NCI-H2029 (cell line): ENCODE measurements around the gene CDK5RAP1.
"Not testable (repeated sequence)": the region's sequence is repeated elsewhere in the genome, so short reads cannot be mapped to it uniquely, and the experiment has no call there.

Experiments used
- DNase-seq: peaks from one replicate; lab custom pipeline; 2025; lab: John Stamatoyannopoulos, UW

CDK5RAP1 gene, protein sequence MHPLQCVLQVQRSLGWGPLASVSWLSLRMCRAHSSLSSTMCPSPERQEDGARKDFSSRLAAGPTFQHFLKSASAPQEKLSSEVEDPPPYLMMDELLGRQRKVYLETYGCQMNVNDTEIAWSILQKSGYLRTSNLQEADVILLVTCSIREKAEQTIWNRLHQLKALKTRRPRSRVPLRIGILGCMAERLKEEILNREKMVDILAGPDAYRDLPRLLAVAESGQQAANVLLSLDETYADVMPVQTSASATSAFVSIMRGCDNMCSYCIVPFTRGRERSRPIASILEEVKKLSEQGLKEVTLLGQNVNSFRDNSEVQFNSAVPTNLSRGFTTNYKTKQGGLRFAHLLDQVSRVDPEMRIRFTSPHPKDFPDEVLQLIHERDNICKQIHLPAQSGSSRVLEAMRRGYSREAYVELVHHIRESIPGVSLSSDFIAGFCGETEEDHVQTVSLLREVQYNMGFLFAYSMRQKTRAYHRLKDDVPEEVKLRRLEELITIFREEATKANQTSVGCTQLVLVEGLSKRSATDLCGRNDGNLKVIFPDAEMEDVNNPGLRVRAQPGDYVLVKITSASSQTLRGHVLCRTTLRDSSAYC

DNA sequence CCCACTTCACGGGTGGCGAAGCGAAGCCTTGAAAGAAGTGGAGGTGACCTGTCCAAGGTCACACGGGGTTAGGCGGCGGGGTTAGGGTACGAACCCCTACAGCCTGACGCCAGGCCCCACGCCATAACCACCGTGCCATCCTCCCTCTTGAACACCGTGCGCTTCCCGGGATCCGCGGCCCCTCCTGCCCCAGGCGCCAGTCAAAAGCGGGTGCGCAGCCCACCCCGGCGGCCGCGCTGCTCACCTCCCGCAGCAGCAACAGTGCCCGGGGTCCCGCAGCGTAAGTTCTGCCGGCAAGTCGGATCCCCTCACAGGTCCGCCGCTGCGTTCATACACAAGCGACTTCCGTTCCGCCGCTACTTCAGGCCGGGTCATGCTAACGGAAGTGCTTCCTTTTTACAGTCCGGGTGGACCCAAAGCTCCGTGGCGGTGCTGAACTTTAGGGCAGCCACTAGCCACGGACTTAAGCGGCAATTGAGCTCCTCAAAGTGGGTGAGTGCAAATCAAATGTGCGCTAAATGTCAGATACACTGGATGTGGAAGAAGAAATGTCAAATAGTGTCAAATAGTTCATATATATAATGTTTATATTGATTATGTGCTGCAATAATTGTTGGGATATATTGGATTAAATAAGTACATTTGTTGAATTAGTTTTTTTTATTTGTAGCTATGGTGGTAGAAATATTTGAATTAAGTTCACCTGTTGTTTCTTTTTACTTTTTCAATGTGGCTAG lies at the start of gene CDK5RAP1:
Gene CDK5RAP1 (minus strand): TSS at position 336 of the 737 bp plus-strand sequence. CDS start 4,455 bp downstream, outside the sequence.
- peak; percentile 90 for DNase-seq

DNA sequence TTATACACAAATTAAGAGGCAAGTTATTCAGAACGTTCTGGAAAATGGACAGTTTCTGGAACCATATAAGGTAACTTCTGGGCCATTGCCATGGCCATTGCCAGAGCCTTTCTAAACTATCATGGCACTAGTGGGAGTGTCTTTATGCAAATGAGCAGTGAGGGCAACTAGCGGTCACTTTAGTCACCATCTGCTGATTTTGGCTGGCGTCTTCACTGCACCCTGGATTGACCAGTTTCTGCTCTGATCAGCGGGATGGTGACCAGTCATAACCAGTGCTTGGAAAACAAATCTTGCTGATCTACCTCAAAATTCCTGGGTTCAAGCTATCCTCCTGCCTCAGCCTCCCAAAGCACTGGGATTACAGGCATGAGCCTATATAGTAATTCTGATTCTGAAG lies 49.5 kb upstream of the CDK5RAP1 start:
- no peak for DNase-seq

DNA sequence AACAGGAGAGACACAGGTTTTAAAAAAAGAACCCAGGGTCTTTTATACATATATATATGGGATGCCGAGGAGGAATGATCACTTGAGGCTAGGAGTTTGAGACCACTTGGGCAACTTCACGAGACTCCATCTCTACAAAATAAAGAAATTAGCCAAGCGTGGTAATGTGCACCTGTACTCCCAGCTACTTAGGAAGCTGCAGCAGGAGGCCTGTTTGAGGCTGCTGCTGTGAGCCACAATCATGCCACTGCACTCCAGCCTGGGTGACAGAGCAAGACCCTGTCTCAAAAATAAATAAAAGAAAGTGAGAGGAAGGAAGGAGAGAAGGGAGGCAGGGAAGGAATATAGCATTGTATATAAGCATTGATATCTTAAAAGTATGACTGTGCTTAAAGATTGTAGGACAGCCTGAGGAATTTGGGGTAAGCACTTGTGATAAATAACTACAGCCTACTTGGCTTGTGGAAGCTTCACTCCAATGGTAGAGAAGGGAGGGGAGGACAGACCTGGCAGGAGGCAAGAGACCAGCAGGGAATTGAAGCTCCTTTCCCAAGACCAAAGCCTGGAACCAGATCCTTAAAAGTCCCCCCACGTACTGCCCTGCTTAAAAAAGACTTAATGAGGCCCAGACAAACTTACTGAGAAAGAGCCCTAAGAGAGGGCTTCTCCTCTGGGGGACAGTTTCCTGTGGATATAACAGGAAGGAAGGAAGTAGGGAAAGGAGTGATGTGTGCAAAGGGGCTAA lies 44.7 kb upstream of the CDK5RAP1 start:
- no peak for DNase-seq

DNA sequence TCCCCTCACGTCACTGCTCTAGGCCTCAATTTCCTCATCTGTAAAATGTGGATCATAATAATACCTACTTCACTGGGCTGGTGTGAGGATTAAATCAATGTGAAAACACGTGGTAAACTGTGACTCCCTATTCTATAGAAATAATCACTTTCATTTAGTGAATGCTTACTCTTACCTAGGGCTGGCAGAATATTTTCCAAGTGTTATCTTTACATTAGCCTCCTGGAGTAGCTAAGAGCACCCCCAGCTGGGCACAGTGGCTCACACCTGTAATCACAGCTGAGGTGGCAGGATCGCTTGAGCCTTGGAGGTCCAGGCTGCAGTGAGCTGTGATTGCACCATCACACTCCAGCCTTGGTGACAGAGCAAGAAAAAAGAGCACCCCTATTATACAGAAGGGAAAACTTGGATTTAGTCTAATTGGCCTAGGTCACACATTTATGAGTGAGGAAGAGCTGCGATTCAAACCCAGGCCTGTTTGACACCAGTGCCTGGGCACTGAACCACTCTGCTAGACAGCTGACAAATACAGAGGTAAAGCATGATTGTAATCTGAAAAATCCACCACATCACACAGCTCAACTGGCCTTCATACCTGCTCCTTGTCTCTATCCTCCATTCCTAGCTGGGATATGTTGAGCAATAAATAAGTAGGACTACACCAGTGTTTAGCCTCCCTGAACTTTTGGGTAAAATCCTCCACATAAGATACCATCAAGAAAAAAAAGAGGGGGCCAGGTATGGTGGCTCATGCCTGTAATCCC lies 43.7 kb upstream of the CDK5RAP1 start:
- DNase-seq = no peak

DNA sequence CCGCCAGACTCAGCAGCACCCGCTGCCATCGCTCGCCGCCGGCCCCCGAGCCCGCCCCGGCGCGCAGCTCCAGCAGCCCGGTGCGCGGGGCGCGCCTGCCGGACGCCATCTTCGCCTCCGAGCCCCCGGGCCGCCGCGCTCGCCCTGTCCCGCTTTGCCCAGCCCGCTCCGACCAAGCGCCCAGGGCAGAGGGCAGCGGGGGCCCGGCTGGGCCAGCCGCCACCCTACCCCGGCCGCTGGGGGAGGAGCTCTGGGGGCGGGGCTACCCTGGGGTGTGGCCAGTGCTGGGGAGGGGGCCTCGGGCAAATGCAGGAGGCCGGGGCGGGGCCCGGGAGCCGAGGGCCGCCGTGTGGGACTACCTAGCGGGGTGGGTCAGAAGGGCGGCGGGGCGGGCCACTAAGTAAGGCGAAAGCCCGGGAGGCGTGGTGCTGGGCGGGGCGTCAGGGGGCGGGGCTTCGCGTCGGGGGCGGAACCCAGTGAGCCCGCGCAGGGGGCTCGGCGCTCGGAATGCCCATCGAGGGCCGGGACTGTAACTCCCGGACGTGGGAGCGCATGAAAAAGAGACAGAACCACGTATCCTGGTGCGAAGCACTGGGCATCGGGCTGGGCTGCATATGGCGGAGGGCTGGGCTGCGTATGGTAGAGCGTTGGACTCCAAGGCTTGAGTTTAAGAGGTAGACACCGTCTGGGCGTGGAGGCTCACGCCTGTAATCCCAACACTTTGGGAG lies 42.4 kb upstream of the CDK5RAP1 start, which contains the start of gene SNTA1:
Gene SNTA1 (minus strand): TSS at position 252 of the 728 bp plus-strand sequence. CDS start 143 bp downstream, at position 109.
- DNase-seq = peak; percentile 81

DNA sequence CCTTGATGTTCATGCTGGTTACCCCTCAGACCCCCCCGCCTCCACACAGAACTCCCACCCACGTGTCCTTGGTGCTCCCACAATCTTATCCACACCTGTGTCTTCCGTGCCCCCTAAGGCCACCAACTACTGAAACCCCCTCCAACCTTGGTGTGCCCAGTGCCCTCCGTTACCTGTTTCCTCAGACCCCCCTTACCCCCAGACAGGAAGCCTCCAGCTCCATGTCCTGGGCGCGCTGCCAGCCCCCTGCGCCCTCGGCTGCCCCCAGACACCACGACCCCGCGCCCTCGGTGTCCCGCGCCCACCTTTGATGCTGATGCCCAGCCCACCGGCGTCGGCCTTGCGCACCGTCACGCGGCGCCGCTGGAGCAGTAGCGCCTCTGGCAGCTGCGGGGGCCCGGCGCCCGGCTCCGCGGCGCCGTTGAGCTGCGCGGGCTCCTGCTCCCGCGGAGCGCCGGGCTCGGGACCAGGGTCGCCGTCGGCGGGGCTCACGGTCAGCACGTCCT lies 41.7 kb upstream of the CDK5RAP1 start:
- no peak for DNase-seq

DNA sequence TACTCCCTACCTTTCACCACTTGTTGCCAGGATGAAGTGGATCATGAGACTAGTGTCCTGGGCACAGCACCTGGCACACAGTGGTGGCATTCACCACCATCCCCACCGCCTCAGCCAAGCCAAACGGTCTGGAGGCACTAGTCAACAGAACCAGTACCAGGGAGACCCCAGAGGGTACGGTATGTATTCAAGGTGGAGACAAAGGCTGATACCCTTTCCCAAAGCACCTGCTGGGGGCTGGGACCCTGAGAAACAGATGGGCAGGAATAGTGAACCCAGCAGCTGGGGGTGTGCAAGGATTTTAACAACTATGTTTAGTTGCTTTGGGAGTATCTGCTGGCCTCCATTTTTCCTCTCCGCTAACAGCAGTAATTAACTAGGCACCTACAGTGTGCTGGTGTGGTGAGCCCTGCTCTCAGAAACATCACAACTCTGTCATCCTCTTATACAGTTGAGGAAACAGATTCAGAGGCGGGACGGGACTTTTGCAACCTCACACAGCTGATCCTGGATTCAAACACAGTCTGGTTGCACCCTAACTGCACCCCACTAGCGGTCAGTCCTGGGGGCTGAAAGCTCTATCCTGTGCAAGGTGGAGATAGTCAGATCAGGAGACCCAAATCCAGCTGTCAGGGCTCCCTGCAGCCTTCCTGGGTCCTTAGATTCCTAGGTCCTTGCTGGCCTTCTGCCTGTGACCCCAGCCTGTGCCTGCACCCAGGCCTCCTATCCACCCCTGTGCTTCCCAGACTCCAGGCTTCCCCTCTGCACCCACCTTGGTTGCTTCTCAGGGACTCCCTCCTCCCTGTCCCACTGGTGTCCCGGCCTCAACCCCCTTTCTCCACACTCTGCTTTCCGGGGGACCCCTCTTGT lies 41.1 kb upstream of the CDK5RAP1 start:
- no peak for DNase-seq

DNA sequence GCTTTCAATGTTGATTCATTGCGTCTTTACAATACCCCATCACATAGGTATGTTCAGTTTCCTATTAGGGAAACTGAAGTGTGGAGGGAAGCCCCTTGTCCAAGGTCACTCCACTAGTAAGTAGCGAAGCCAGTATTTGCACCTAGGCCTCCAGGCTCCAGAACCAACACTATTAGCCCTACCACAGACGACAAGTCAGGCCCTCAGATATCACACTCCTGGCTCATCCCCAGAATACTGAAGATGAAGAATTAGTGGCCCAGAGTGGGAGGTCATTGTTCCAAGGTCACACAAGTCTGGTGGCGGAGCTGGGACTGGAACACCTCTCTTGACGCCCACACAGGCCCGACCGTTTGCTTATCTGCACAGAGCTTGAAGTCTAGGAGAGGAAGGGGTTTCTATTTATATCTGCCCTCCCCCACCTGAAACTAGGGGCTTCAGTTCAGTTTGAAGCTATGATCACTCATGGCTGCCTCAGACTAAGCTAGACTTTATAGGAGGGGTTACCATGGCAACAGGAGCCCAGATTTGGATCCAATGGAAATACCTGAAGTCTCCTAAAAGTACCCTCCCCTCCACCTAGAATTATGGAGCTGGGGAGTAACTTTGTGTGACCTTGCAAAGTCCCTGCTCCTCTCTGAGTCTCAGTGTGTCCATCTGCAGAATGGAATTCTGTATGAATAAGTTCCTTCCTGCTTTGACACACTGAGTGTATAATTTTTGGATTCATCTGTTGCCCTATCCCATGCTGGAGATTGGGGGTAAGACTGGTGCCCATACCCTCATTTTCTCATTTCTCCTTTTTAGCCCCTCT lies 40.0 kb upstream of the CDK5RAP1 start:
- DNase-seq = no peak

DNA sequence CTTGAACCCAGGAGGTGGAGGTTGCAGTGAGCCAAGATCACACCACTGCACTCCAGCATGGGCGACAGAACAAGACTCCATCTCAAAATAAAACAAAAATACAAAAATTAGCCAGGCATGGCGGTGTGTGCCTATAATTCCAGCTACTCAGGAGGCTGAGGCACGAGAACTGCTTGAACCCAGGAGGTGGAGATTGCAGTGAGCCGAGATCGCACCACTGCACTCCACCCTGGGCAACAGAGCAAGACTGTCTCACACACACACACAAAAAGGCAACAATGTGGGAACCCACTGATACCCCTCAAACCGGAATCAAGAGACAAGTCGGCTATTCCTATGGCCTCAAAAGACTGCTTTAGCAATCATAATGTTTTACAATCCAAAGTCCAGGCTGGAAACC lies 39.2 kb upstream of the CDK5RAP1 start:
- not testable (repeated sequence) for DNase-seq

DNA sequence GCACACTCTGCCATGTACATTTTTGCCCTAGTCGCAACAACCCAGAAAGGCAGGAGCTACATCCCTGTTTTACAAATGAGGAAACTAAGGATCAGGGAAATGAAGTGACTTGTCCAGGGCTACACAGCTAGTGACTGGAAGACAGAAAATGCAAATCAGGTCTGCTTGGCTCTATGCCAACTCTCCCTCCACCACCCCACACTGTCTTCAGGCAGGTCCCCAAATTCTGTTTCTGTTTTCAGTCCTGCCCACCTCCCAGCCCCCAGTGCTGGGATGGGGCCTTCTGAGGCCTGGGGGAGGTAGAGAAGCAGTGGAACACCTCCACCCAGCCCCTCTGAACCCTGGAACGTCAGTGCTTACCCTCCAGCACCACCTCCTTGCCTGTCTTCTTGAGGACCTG lies 37.2 kb upstream of the CDK5RAP1 start:
- no peak for DNase-seq

DNA sequence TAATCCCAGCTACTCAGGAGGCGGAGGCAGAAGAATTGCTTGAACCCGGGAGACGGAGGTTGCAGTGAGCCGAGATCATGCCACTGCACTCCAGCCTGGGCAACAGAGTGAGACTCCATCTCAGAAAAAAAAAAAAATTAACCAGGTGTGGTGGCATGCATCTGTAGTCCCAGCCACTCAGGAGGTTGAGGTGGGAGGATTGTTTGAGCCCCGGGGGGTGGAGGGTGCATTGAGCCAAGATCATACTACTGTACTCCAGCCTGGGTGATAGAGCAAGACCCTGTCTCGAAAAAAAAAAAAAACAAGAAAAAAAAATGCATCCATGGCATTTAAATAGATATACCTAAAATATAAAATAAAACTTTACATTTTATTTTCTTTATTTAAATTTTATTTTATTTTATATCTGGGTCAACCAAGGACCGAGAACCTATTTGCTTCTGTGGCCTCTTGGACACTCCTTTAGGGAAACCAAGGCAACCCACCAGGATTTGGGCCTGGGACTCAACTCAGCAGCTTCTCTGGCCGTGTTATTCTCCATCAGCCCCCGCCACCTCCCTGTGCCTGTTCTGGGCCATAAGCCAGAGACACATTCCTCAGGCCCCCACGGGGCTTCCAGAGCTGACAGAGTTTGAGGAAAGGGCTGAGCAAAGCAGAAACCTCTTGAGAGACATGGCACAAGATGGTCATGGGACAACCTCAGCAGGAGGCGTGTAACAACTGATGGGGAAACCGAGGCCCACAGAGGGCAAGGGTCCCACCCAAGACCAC lies 36.0 kb upstream of the CDK5RAP1 start:
- no peak for DNase-seq

DNA sequence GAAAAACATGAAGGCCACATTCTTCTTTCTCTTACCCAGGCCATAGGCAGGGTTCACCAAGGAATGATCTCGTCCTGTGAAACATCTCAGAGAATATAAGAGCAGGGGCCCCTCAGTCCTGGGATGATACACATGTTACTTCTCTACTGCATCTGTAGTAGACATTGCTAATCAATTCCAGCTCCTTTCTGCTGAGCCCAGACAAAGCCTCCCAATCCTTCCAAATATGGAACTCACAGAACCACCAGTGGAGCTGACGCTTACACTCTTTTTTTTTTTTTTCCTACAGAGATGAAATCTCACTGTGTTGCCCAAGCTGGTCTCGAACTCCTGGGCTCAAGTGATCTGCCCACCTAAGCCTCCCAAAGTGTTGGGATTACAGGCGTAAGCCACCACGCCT lies 33.1 kb upstream of the CDK5RAP1 start:
- no peak for DNase-seq

DNA sequence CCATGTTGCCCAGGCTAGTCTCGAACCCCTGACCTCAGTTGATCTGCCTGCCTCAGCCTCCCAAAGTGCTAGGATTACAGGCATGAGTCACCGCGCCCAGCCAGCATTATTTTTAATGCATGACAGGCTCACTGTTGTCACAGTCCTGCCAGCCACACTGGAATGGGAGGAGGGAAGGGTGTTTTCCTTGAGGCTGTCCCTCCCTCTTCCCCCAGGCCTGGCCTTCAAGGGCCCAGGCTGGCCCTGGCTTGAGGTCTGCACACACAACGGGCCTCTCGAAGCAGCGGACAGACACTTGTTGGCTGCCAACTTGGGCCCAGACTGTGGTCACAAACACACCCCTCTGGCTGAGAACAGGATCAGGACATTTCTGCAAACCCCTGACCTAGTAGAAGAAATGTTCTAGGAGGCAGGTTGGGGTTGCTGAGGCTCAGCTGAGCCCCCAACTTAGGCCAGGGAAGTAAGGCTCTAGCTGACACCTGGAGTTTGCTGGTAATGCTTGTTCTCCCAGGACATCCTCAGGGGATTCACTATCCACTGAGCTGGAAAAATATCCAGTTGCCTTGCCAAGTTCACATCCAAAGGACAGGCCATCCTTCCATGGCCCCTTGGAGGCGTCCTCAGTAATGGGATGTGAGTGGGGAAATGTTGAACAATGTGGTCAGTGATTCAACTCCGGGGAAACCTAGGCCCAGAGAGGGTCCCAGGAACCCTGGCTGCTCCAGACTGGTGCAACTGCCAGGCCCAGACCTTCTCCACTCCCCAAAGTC lies 32.3 kb upstream of the CDK5RAP1 start:
- DNase-seq = no peak

DNA sequence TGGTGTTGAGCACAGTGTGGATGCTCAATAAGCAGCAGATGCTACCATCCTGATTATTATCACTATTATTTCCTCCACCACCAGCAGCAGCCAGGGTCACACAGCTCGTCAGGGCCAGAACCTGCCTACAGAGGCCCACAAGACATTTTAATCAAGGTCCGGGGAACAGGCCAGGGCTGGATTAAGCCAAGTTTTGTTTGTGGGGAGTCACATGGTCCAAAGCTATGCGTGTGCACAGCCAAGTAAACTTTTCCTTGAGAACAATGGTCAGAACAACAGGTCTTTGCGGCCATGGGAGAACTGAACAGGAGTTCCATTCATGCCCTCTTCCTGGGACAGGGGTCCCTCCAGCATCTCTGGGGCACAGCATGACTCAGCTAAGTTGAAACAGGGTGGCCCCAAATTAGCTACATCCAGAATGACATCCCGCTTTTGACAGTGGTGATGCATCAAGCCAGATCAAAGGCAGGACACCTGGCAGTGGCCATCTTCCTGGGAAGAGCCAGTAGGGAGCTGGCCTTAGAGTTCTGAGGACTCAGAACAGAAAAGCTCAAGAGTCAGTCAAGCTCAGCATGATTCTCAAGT lies 30.6 kb upstream of the CDK5RAP1 start:
- no peak for DNase-seq

DNA sequence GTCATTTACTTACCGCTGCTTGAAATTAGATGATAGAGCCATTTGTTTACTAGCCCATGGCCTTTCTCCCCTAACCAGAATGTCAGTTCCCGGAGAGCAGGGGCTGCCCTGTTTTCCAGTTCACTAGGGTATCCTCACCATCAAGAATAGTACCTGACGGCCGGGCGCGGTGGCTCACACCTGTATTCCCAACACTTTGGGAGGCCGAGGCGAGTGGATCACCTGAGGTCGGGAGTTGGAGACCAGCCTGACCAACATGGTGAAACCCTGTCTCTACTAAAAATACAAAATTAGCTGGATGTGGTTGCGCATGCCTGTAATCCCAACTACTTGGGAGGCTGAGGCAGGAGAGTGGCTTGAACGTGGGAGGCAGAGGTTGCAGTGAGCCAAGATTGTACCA lies 22.6 kb upstream of the CDK5RAP1 start:
- DNase-seq = not testable (repeated sequence)

DNA sequence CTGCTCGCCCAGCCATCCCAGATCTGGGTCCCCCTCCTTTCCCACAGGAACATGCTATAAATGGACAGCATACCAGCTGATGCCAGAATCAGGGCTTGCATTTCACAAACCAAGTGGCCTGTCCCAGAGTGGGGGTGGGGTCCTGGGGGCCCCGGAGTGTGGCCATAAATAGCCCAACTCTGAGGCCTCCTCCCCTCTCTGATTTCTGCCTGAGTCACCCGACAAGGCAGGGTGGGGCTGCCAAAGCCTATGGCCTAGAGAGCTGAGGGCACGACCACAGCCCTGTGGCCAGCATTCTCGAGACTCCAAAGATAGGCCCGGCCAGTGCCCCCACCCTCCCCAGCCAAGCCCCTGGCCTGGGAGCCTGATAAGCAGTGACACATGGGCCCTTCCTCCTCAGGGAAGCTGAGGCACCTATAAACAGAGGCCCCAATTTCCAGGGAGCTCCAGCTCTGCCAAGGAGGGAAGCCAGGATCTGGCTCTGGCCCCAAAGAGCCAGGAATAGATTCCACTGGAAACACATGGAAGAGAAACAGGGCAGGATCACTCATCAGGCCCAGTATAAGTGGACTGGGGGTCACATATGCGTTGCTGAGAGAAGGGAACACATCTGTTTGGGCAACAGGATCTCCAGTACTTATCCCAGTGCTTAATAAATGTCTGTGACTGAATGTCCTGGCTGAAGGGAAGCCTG lies 22.0 kb upstream of the CDK5RAP1 start:
- DNase-seq = no peak
